K562 (cell line): ENCODE results near the gene CDH18. TPM values are rescaled to one million over a fixed set of nuclear protein-coding genes. Genes with fewer than 3 reads are reported as not detected.

Experiments used
- EZH2 ChIP-seq: IDR thresholded peaks from 2 replicates; pipeline ENCODE4 v1.6.1; 2012; ENCODE audit warnings: low read depth, mild to moderate bottlenecking, inconsistent platforms, low read length, borderline replicate concordance
- MAFK ChIP-seq: IDR thresholded peaks from 2 replicates; pipeline ENCODE4 v1.6.1; 2011; ENCODE audit warnings: low read length, improper control_type of control experiment
- ZFP30 ChIP-seq: fragments of 250-450 bp; sonication (Bioruptor Pico); IDR thresholded peaks from 2 replicates; pipeline ENCODE4 v1.8.0; 2022; ENCODE audit warnings: moderate library complexity, mild to moderate bottlenecking, inconsistent platforms, borderline replicate concordance
- ZNF507 ChIP-seq: conservative IDR thresholded peaks from 2 replicates; pipeline ENCODE4 v1.6.1; 2017; ENCODE audit warnings: missing genetic modification characterization, missing compliant biosample characterization
- ZNF77 ChIP-seq: fragments of 250-450 bp; sonication (Bioruptor Pico); IDR thresholded peaks from 2 replicates; pipeline ENCODE4 v1.5.0; 2020
- polyA plus RNA-seq, 8 experiments: library from polyadenylated mRNA; depleted of rRNA in 4 of 8; stranded (reverse) in 5 of 8; unstranded in 3 of 8; fragments of >200 nt; fragmentation: Nextera tagmentation in 2 of 8; fragmentation: Illumina TruSeq in 1 of 8; extraction: Ambion mirVana in 2 of 8; extraction: Trizol in 1 of 8; gene quantifications; 2 replicates each; pipeline versions ENCODE4 v1.2.1 to v1.2.3, GENCODE V29; 2011 to 2014; ENCODE audit warnings: inconsistent platforms in 1 of 8, missing spikeins in 1 of 8
- total RNA-seq, 7 experiments: library from RNA; depleted of rRNA in 6 of 7; stranded (reverse); fragments of >200 nt in 6 of 7; fragmentation: Illumina TruSeq in 2 of 7; extraction: Trizol in 2 of 7; gene quantifications; 2 replicates each; pipeline versions ENCODE4 v1.2.1 to v1.2.3, GENCODE V29; 2011 to 2021; ENCODE audit warnings: low replicate concordance in 1 of 7
- TF ChIP-seq, protein P1 (sequence below): fragments of 150-350 bp; conservative IDR thresholded peaks from 2 replicates; pipeline ENCODE4 v1.6.1; 2014; ENCODE audit warnings: low read length
- TF ChIP-seq, protein P2 (sequence below): fragments of 250-450 bp; sonication (Bioruptor Pico); IDR thresholded peaks from 2 replicates; pipeline ENCODE4 v1.4.0; 2020
- TF ChIP-seq, protein P3 (sequence below): sonication (generic); formaldehyde crosslinking; IDR thresholded peaks from 2 replicates; pipeline ENCODE4 v1.8.0; 2022; ENCODE audit warnings: mild to moderate bottlenecking, missing genetic modification reagents

The CDH18 gene
- total and polyA plus RNA-seq, 9 of the 15 experiments (the other 6 are each of a cell fraction or from before 2014, with no cell fraction given): 0.18 to 1.4 (median 0.31) TPM

DNA sequence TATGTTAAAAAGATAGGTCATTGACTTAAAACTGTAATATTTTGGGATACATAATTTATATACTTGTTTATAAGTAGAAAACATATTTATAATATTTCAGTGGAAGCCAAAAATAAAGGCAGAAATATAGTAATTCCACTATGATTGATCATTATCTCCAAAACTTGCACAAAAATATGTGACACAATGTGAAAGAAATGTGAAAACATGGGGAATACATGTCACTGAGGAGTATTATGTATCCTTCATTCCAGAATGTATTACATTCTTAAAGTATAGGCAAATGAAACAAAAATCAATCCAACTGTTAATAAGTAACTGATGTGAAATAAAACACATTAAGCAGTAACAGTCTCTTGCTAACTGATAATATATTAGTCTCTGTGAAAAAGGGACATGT lies 236.7 kb downstream of the CDH18 start (continued):
- TF ChIP-seq ZNF507 (tag): no peak
- no peak for TF ChIP-seq ZNF77 (CRISPR knock-in tag)
- TF ChIP-seq, protein P1, sequence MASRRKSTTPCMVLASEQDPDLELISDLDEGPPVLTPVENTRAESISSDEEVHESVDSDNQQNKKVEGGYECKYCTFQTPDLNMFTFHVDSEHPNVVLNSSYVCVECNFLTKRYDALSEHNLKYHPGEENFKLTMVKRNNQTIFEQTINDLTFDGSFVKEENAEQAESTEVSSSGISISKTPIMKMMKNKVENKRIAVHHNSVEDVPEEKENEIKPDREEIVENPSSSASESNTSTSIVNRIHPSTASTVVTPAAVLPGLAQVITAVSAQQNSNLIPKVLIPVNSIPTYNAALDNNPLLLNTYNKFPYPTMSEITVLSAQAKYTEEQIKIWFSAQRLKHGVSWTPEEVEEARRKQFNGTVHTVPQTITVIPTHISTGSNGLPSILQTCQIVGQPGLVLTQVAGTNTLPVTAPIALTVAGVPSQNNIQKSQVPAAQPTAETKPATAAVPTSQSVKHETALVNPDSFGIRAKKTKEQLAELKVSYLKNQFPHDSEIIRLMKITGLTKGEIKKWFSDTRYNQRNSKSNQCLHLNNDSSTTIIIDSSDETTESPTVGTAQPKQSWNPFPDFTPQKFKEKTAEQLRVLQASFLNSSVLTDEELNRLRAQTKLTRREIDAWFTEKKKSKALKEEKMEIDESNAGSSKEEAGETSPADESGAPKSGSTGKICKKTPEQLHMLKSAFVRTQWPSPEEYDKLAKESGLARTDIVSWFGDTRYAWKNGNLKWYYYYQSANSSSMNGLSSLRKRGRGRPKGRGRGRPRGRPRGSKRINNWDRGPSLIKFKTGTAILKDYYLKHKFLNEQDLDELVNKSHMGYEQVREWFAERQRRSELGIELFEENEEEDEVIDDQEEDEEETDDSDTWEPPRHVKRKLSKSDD: no peak
- no peak for TF ChIP-seq MAFK
- TF ChIP-seq, protein P2, sequence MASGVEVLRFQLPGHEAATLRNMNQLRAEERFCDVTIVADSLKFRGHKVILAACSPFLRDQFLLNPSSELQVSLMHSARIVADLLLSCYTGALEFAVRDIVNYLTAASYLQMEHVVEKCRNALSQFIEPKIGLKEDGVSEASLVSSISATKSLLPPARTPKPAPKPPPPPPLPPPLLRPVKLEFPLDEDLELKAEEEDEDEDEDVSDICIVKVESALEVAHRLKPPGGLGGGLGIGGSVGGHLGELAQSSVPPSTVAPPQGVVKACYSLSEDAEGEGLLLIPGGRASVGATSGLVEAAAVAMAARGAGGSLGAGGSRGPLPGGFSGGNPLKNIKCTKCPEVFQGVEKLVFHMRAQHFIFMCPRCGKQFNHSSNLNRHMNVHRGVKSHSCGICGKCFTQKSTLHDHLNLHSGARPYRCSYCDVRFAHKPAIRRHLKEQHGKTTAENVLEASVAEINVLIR (CRISPR knock-in tag): no peak
- TF ChIP-seq, protein P3, sequence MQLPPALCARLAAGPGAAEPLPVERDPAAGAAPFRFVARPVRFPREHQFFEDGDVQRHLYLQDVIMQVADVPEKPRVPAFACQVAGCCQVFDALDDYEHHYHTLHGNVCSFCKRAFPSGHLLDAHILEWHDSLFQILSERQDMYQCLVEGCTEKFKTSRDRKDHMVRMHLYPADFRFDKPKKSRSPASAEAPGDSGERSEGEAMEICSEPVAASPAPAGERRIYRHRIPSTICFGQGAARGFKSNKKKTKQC (CRISPR knock-in tag): no peak
- TF ChIP-seq EZH2: no peak
- no peak for TF ChIP-seq ZFP30
